Measurements from ENCODE around the gene LGALS3.

DNA sequence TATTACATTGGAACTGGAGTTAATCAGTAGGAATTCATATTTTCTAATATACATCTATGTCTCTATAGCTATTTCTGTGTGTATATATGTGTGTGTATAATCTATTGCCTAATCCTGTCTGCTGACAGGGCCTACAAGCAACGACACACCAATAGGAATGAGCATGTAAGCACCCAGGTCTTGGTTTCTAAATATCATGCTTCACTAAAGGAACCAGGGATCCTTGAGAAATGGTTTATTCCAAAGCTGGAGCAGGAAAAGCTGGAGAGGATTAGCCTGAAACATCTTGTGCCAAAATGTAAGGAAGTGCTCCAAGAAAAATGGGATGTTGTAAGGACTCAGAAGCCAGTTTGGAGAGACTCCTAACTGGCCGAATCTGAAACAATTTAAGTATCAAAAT lies 29.3 kb upstream of the LGALS3 start:
- TF ChIP-seq, protein P1, sequence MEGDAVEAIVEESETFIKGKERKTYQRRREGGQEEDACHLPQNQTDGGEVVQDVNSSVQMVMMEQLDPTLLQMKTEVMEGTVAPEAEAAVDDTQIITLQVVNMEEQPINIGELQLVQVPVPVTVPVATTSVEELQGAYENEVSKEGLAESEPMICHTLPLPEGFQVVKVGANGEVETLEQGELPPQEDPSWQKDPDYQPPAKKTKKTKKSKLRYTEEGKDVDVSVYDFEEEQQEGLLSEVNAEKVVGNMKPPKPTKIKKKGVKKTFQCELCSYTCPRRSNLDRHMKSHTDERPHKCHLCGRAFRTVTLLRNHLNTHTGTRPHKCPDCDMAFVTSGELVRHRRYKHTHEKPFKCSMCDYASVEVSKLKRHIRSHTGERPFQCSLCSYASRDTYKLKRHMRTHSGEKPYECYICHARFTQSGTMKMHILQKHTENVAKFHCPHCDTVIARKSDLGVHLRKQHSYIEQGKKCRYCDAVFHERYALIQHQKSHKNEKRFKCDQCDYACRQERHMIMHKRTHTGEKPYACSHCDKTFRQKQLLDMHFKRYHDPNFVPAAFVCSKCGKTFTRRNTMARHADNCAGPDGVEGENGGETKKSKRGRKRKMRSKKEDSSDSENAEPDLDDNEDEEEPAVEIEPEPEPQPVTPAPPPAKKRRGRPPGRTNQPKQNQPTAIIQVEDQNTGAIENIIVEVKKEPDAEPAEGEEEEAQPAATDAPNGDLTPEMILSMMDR (IDR thresholded peaks at IDR 0.05): no peak
- TF ChIP-seq POLR2AphosphoS5 (IDR thresholded peaks at IDR 0.05): peak in 2 of 3 donors; percentile 37 to 57
- TF ChIP-seq POLR2A (IDR thresholded peaks at IDR 0.05): no peak
